H1 (cell line): ENCODE results near the gene ATP6V0D1. TPM values are rescaled to one million over a fixed set of nuclear protein-coding genes. Genes with fewer than 3 reads are reported as not detected.

Source experiments
- CTCF ChIA-PET: fragments of 300-600 bp; sonication (Branson Sonifier 250); formaldehyde crosslinking; loops from one replicate; lab custom pipeline; 2021; ENCODE audit not compliant: partially characterized antibody; lab: Charles Lee
- POLR2A ChIA-PET: fragments of 300-600 bp; sonication (Branson Sonifier 250); formaldehyde crosslinking; loops from one replicate; lab custom pipeline; 2021; ENCODE audit warnings: inconsistent platforms; ENCODE audit not compliant: partially characterized antibody; lab: Charles Lee
- DNase-seq, 2 experiments: peaks; one replicate each; pipeline versions ENCODE4 v3.0.0 to v3.0.0-alpha.2; 2010 to 2022; ENCODE audit warnings: low spot score in 2 of 2, low read depth in 1 of 2, mixed read lengths in 1 of 2
- FAIRE-seq: peaks from 2 replicates; lab custom pipeline; 2011; peaks lifted over from hg19 to GRCh38; lab: Jason Lieb, UNC
- H2AFZ ChIP-seq: 2 replicates; pipeline ENCODE4 v1.8.1; 2012; ENCODE audit warnings: low read length, inconsistent platforms
- H2AK5ac ChIP-seq: 2 replicates; pipeline ENCODE4 v1.6.1; 2013; ENCODE audit warnings: low read depth, low read length
- H2BK120ac ChIP-seq: replicated peaks from 2 replicates; pipeline ENCODE3; 2013; ENCODE audit warnings: low read depth, low read length, inconsistent platforms
- H2BK12ac ChIP-seq: 2 replicates; pipeline ENCODE4 v1.6.1; 2013; ENCODE audit warnings: low read depth, low read length
- H2BK15ac ChIP-seq: 2 replicates; pipeline ENCODE4 v1.6.1; 2013; ENCODE audit warnings: low read length
- H2BK20ac ChIP-seq: 2 replicates; pipeline ENCODE4 v1.6.1; 2013; ENCODE audit warnings: low read length
- H2BK5ac ChIP-seq: 2 replicates; pipeline ENCODE4 v1.6.1; 2013; ENCODE audit warnings: low read depth, low read length
- H3K14ac ChIP-seq: 2 replicates; pipeline ENCODE4 v1.6.1; 2013; ENCODE audit warnings: inconsistent platforms; ENCODE audit not compliant: insufficient read length
- H3K18ac ChIP-seq: 2 replicates; pipeline ENCODE4 v1.6.1; 2013; ENCODE audit warnings: low read length; ENCODE audit errors: extremely low read depth
- H3K23ac ChIP-seq: 2 replicates; pipeline ENCODE4 v1.6.1; 2013; ENCODE audit warnings: inconsistent platforms; ENCODE audit not compliant: insufficient read length
- H3K23me2 ChIP-seq: 2 replicates; pipeline ENCODE4 v1.6.1; 2013; ENCODE audit warnings: low read depth, low read length
- H3K27ac ChIP-seq: 2 replicates; pipeline ENCODE4 v1.6.1; 2011; ENCODE audit warnings: low read depth, low read length, inconsistent platforms
- H3K27me3 ChIP-seq, 4 experiments: replicated peaks in 1 of 4; 1 replicate in 1 of 4; 2 replicates in 3 of 4; pipeline versions ENCODE4 v1.6.1 to v1.8.1; 2011 to 2013; ENCODE audit warnings: low read length in 3 of 4, mild to moderate bottlenecking in 3 of 4, inconsistent platforms in 2 of 4, mixed read lengths in 2 of 4, moderate library complexity in 1 of 4; ENCODE audit not compliant: control insufficient read depth in 3 of 4, insufficient read depth in 3 of 4; ENCODE audit errors: extremely low read depth in 1 of 4
- H3K36me3 ChIP-seq, 4 experiments: 2 replicates each; pipeline versions ENCODE4 v1.6.1 to v1.8.1; 2011 to 2013; ENCODE audit warnings: mild to moderate bottlenecking in 4 of 4, low read length in 3 of 4, moderate library complexity in 2 of 4, control low read depth in 1 of 4, inconsistent platforms in 1 of 4; ENCODE audit not compliant: insufficient read depth in 4 of 4, control insufficient read depth in 2 of 4
- H3K4ac ChIP-seq: replicated peaks from 2 replicates; pipeline ENCODE3; 2013; ENCODE audit warnings: low read length, low read depth, mixed read lengths, inconsistent platforms; ENCODE audit not compliant: insufficient read length
- H3K4me1 ChIP-seq, 4 experiments: replicated peaks in 1 of 4; 1 replicate in 1 of 4; 2 replicates in 3 of 4; pipeline versions ENCODE4 v1.6.1 to v1.8.1; 2011 to 2013; ENCODE audit warnings: low read length in 3 of 4, inconsistent platforms in 2 of 4, mixed read lengths in 1 of 4; ENCODE audit not compliant: insufficient read depth in 4 of 4, control insufficient read depth in 3 of 4
- H3K4me2 ChIP-seq, 2 experiments: 2 replicates each; pipeline versions ENCODE4 v1.6.1 to v1.8.1; 2011 to 2013; ENCODE audit warnings: low read depth in 2 of 2, low read length in 2 of 2, control low read depth in 1 of 2, inconsistent platforms in 1 of 2, mild to moderate bottlenecking in 1 of 2; ENCODE audit not compliant: insufficient read depth in 1 of 2
- H3K4me3 ChIP-seq, 4 experiments: fragments of 200-600, 300-600 bp in 1 of 4; sonication (generic), shearing (Covaris generic), sonication (Bioruptor Twin) in 1 of 4; 2 replicates each; pipeline versions ENCODE4 v1.5.1 to v1.8.1; 2011 to 2016; ENCODE audit warnings: low read length in 4 of 4, low read depth in 3 of 4, control low read depth in 2 of 4, inconsistent platforms in 2 of 4, mild to moderate bottlenecking in 2 of 4, mixed read lengths in 1 of 4, moderate library complexity in 1 of 4; ENCODE audit not compliant: insufficient read depth in 2 of 4; ENCODE audit errors: extremely low read depth in 1 of 4
- H3K56ac ChIP-seq: replicated peaks from 2 replicates; pipeline ENCODE3; 2013; ENCODE audit warnings: low read depth, mild to moderate bottlenecking, mixed read lengths, low read length, inconsistent platforms; ENCODE audit not compliant: insufficient read length
- H3K79me1 ChIP-seq: 2 replicates; pipeline ENCODE4 v1.6.1; 2013; ENCODE audit warnings: low read depth, low read length, control low read depth
- H3K79me2 ChIP-seq, 2 experiments: 2 replicates each; pipeline versions ENCODE4 v1.6.1 to v1.8.1; 2012 to 2013; ENCODE audit warnings: low read length in 2 of 2, mild to moderate bottlenecking in 2 of 2, inconsistent platforms in 1 of 2; ENCODE audit not compliant: insufficient read depth in 2 of 2, control insufficient read depth in 1 of 2
- H3K9ac ChIP-seq, 4 experiments: replicated peaks in 1 of 4; 1 replicate in 1 of 4; 2 replicates in 3 of 4; pipeline versions ENCODE4 v1.6.1 to v1.8.1; 2011 to 2013; ENCODE audit warnings: low read depth in 3 of 4, low read length in 3 of 4, control low read depth in 2 of 4, mild to moderate bottlenecking in 2 of 4, moderate library complexity in 2 of 4, inconsistent platforms in 1 of 4; ENCODE audit errors: extremely low read depth in 1 of 4
- H3K9me3 ChIP-seq, 2 experiments: 2 replicates each; pipeline versions ENCODE4 v1.6.1 to v1.8.1; 2012 to 2013; ENCODE audit warnings: mild to moderate bottlenecking in 2 of 2, moderate library complexity in 2 of 2, control low read depth in 1 of 2, inconsistent platforms in 1 of 2, low read depth in 1 of 2, low read length in 1 of 2, mixed read lengths in 1 of 2; ENCODE audit not compliant: insufficient read depth in 2 of 2
- H4K20me1 ChIP-seq, 2 experiments: replicated peaks in 1 of 2; 2 replicates each; pipeline versions ENCODE3 to v1.8.1; 2011 to 2013; ENCODE audit warnings: inconsistent platforms in 2 of 2, low read length in 2 of 2, mild to moderate bottlenecking in 1 of 2; ENCODE audit not compliant: insufficient read depth in 2 of 2, control insufficient read depth in 1 of 2
- H4K5ac ChIP-seq: 2 replicates; pipeline ENCODE4 v1.6.1; 2013; ENCODE audit warnings: low read length, low read depth, mixed read lengths, inconsistent platforms; ENCODE audit not compliant: insufficient read length
- H4K8ac ChIP-seq: 2 replicates; pipeline ENCODE4 v1.8.0; 2013; ENCODE audit warnings: mild to moderate bottlenecking, moderate library complexity, low read length, inconsistent platforms; ENCODE audit not compliant: insufficient read depth; ENCODE audit errors: extremely low read depth
- H4K91ac ChIP-seq: replicated peaks from 2 replicates; pipeline ENCODE3; 2013; ENCODE audit warnings: low read length, mixed read lengths, inconsistent platforms; ENCODE audit not compliant: insufficient read length
- ASH2L ChIP-seq: fragments of 200-600, 300-600 bp; sonication (generic); IDR thresholded peaks from one replicate; pipeline ENCODE4 v1.7.1; 2017; ENCODE audit warnings: low read length
- EGR1 ChIP-seq: IDR thresholded peaks from 2 replicates; pipeline ENCODE4 v1.6.1; 2011; ENCODE audit warnings: low read depth, low read length, borderline replicate concordance
- EZH2 ChIP-seq: fragments of 200-600 bp; sonication (generic); IDR thresholded peaks from 2 replicates; pipeline ENCODE4 v1.7.1; 2012; ENCODE audit warnings: low read depth, mild to moderate bottlenecking, moderate library complexity, low read length, inconsistent platforms; ENCODE audit not compliant: severe bottlenecking
- GTF2F1 ChIP-seq: IDR thresholded peaks from 2 replicates; pipeline ENCODE4 v1.6.1; 2012; ENCODE audit warnings: low read depth, low read length, improper control_type of control experiment, borderline replicate concordance
- HDAC2 ChIP-seq, 2 experiments: fragments of 300-600 bp in 1 of 2; sonication (generic) in 1 of 2; IDR thresholded peaks; 2 replicates each; pipeline ENCODE4 v1.6.1; 2011 to 2012; ENCODE audit warnings: low read depth in 2 of 2, low read length in 2 of 2, mild to moderate bottlenecking in 2 of 2, moderate library complexity in 2 of 2, borderline replicate concordance in 1 of 2, inconsistent platforms in 1 of 2
- POLR2A ChIP-seq, 2 experiments: IDR thresholded peaks; 1 replicate in 1 of 2; 2 replicates in 1 of 2; pipeline ENCODE4 v1.6.1; 2011; ENCODE audit warnings: low read depth in 2 of 2, low read length in 2 of 2, mild to moderate bottlenecking in 2 of 2; ENCODE audit errors: control extremely low read depth in 1 of 2
- RXRA ChIP-seq: IDR thresholded peaks from 2 replicates; pipeline ENCODE4 v1.6.1; 2011; ENCODE audit warnings: low read depth, mild to moderate bottlenecking, low read length, moderate library complexity; ENCODE audit not compliant: insufficient read depth
- SAP30 ChIP-seq: fragments of 300-600 bp; sonication (generic); IDR thresholded peaks from 2 replicates; pipeline ENCODE4 v1.7.1; 2012; ENCODE audit warnings: low read length, moderate library complexity, mild to moderate bottlenecking, inconsistent platforms; ENCODE audit not compliant: insufficient read depth, insufficient replicate concordance
- SP1 ChIP-seq: IDR thresholded peaks from 2 replicates; pipeline ENCODE4 v1.6.1; 2011; ENCODE audit warnings: low read depth, low read length
- TCF12 ChIP-seq: IDR thresholded peaks from 2 replicates; pipeline ENCODE4 v1.6.1; 2011; ENCODE audit warnings: low read depth, mild to moderate bottlenecking, low read length
- ZNF274 ChIP-seq: IDR thresholded peaks from 2 replicates; pipeline ENCODE4 v1.7.0; 2012; ENCODE audit warnings: low read length, borderline replicate concordance; ENCODE audit errors: extremely low read depth
- WGBS, 2 experiments: shearing (Covaris generic) in 1 of 2; methylation state at CpG; one replicate each; pipeline versions ENCODE4 v1.1.6 to v1.1.7; 2013 to 2015; ENCODE audit warnings: low lambda C conversion rate in 2 of 2, mixed read lengths in 2 of 2, inconsistent platforms in 1 of 2, low coverage in 1 of 2, missing lambda C conversion rate in 1 of 2; ENCODE audit not compliant: insufficient replicate concordance in 2 of 2, insufficient coverage in 1 of 2, insufficient read length in 1 of 2; ENCODE audit errors: extremely low coverage in 1 of 2, missing lambda C conversion rate in 1 of 2; 5-methylcytosine and 5-hydroxymethylcytosine counted together
- polyA plus RNA-seq, 7 experiments: library from polyadenylated mRNA; depleted of rRNA in 3 of 7; stranded (reverse) in 5 of 7; unstranded in 2 of 7; fragments of >200 nt in 5 of 7; fragments of 200-250 nt in 2 of 7; gene quantifications; 1 replicate in 5 of 7; 2 replicates in 1 of 7; 4 replicates in 1 of 7; pipeline versions ENCODE4 v1.2.1 to v1.2.3, GENCODE V29; 2011 to 2013; ENCODE audit warnings: missing spikeins in 2 of 7, mixed read lengths in 2 of 7
- total RNA-seq: library from RNA; stranded (reverse); fragmentation: NEBNext Ultra II Directional; extraction: Animal tissue kit (Norgen Biotek cat#: 25700); gene quantifications from 2 replicates; pipeline ENCODE4 v1.2.1, GENCODE V29; 2021

Gene ATP6V0D1
- total and polyA plus RNA-seq, 2 of the 8 experiments (the other 6 are each of a cell fraction or from before 2014, with no cell fraction given), result 47.3 to 134 TPM

DNA sequence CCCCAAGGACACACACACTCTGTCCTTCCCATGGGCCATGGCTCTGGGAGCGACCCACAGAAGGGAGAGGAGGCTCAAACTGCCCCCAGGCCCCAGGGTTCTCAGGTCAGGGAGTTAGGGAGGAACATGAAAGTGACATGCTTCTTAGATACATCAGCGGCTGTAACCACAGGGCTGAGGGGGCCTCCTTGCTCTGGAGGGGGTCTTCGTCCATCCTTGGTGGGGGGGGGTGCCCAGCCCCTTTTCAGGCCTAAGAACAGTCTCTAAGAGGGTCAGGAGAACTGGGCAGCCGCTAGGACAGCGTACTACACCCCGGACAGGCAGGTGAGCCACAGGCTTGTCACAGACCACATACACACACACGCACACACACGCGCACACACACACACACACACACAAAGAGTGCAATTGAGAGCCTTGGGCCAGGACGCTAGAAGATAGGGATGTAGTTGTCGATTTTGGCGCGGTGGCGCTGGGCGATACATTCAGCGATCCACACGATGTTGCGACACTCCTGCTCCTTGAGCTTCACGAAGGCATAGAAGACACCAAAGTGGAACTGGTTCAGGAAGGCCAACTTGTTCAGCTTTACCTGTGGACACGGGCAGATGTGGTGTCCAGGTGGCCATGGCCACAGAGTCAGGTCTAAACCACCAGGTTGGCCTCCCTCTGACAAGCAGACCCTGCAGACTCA lies 42.7 kb downstream of the ATP6V0D1 start:
- CTCF ChIA-PET, result interaction anchor here (1.2 to 28.4 kb wide), 6 partner anchors 12 to 53 kb away, joined by 3 to 683 read pairs (median 5); partner anchors contain the start of gene ATP6V0D1
- H2AK5ac ChIP-seq, result no peak overlapping the region
- H4K20me1 ChIP-seq, result peaks cover 0 to 10% of the 10 kb centered on the region in 2 experiments
- H3K18ac ChIP-seq, result no peak overlapping the region
- no peak overlapping the region for H4K91ac ChIP-seq
- H3K4me2 ChIP-seq, result no peak overlapping the region
- no peaks in the 10 kb centered on the region for H3K27me3 ChIP-seq
- H3K23ac ChIP-seq, result no peak overlapping the region
- WGBS, 2 experiments, result 92% methylated on average over 17 of the region's 20 CpGs; no CpG with 5 or more reads in 1 of the 2 experiments
- FAIRE-seq, result no peak
- no peak overlapping the region for H3K14ac ChIP-seq
- POLR2A ChIA-PET, result interaction anchor here (0.7 to 1.2 kb wide), 2 partner anchors 14 to 32 kb away, joined by 3 read pairs; no protein-coding TSS in a partner anchor
- no peak overlapping the region for H3K9ac ChIP-seq
- H3K4ac ChIP-seq, result no peak overlapping the region
- H3K27ac ChIP-seq, result no peak overlapping the region; the same call in 1 of the 2 replicates
- H3K4me1 ChIP-seq, result peaks cover 0 to 5% (median 3%) of the 10 kb centered on the region in 4 experiments; a peak in 5 of 7 replicates
- no peak overlapping the region for H2BK20ac ChIP-seq
- H3K36me3 ChIP-seq, result peaks cover 7 to 17% (median 9%) of the 10 kb centered on the region in 4 experiments; a peak in 7 of 8 replicates
- H2BK15ac ChIP-seq, result no peak overlapping the region
- H2AFZ ChIP-seq, result no peak overlapping the region
- no peak overlapping the region for H4K8ac ChIP-seq
- H3K56ac ChIP-seq, result no peak overlapping the region
- no peak for DNase-seq
- H3K23me2 ChIP-seq, result no peaks in the 10 kb centered on the region
- no peaks in the 10 kb centered on the region for H3K79me2 ChIP-seq
- no peaks in the 10 kb centered on the region for H3K9me3 ChIP-seq
- H2BK5ac ChIP-seq, result no peak overlapping the region
- H3K4me3 ChIP-seq, result no peak overlapping the region
- H2BK12ac ChIP-seq, result no peak overlapping the region
- no peak overlapping the region for H2BK120ac ChIP-seq
- no peak overlapping the region for H4K5ac ChIP-seq
- peaks cover 3% of the 10 kb centered on the region; the same call in 1 of the 2 replicates for H3K79me1 ChIP-seq
- TF ChIP-seq GTF2F1 (no peak), POLR2A (IDR thresholded peaks at IDR 0.05; ENCODE audit: control extremely low read depth in 1 of 2, low read depth in 2 of 2, low read length in 2 of 2) (no peak; a peak in 1 of 3 replicates), RXRA (no peak), HDAC2 (IDR thresholded peaks at IDR 0.05; ENCODE audit: borderline replicate concordance in 1 of 2, low read depth in 2 of 2, low read length in 2 of 2) (no peak), SAP30 (no peak), EZH2 (no peak), EGR1 (no peak), ZNF274 (no peak), ASH2L (no peak), TCF12 (no peak), SP1 (no peak)
